Esophagus (tissue), 2 donors: ENCODE measurements around the gene ADAMTSL4. TPM values are rescaled to one million over a fixed set of nuclear protein-coding genes. Genes with fewer than 3 reads are reported as not detected.
"Not testable (repeated sequence)": the region's sequence is repeated elsewhere in the genome, so short reads cannot be mapped to it uniquely, and the experiment has no call there.

ENCODE experiments used
- H3K27ac ChIP-seq, 2 donors: one replicate each; pipeline ENCODE4 v1.5.1; 2013; ENCODE audit warnings: low read depth in 2 of 2, mild to moderate bottlenecking in 2 of 2, inconsistent platforms in 1 of 2, low read length in 1 of 2, moderate library complexity in 1 of 2
- H3K27me3 ChIP-seq, 2 donors: one replicate each; pipeline ENCODE4 v1.6.1; 2013; ENCODE audit warnings: low read length in 2 of 2, control low read depth in 1 of 2, mild to moderate bottlenecking in 1 of 2; ENCODE audit not compliant: insufficient read depth in 2 of 2, control insufficient read depth in 1 of 2
- H3K36me3 ChIP-seq, 2 donors: one replicate each; pipeline ENCODE4 v1.6.1; 2013; ENCODE audit warnings: low read length in 1 of 2; ENCODE audit not compliant: control insufficient read depth in 2 of 2, insufficient read depth in 2 of 2
- H3K4me1 ChIP-seq, 2 donors: one replicate each; pipeline ENCODE4 v1.6.1; 2013; ENCODE audit warnings: low read length in 1 of 2; ENCODE audit not compliant: control insufficient read depth in 2 of 2, insufficient read depth in 2 of 2
- H3K4me3 ChIP-seq, 2 donors: one replicate each; pipeline ENCODE4 v1.5.1; 2013; ENCODE audit warnings: low read length in 2 of 2, mild to moderate bottlenecking in 2 of 2, low read depth in 1 of 2, moderate library complexity in 1 of 2
- H3K9me3 ChIP-seq, 2 donors: one replicate each; pipeline ENCODE4 v1.6.1; 2013; ENCODE audit warnings: mild to moderate bottlenecking in 2 of 2, low read depth in 1 of 2, low read length in 1 of 2, moderate library complexity in 1 of 2; ENCODE audit not compliant: control insufficient read depth in 2 of 2, insufficient read depth in 1 of 2
- WGBS, 2 donors: extraction: QIAGEN DNeasy Blood & Tissue Kit; methylation state at CpG; one replicate each; pipeline ENCODE4 v1.1.7; 2013; 5-methylcytosine and 5-hydroxymethylcytosine counted together
- polyA plus RNA-seq, 2 donors: library from polyadenylated mRNA; stranded (reverse); fragments of 200-250 nt; gene quantifications; one replicate each; pipeline ENCODE4 v1.2.3, GENCODE V29; 2013
- donor health status: healthy with polysubstance abuse.
- donor health status: Bipolar disorder and iron deficiency.

The ADAMTSL4 gene
- polyA plus RNA-seq, 2 donors = 43.2 to 108 TPM

DNA sequence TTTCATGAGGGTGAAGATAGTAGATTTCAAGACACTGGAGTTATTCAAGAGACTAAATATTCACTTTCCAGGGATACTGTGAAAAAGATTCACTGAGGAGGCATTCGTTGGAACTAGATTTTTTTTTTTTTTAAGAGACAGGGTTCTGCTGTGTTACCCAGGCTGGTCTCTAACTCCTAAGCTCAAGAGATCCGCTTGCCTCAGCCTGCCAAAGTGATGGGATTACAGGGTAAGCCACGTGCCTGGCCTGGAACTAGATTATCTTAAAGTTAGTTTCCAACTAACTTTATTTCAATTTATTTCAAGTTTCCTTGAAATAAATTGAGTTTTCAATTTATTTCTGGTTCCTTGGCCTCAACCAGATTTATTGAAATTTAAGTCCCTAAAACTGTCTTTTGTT lies 54.5 kb downstream of the ADAMTSL4 start:
- peaks cover 0 to 4% of the 10 kb centered on the region in 2 donors for H3K4me1 ChIP-seq
- H3K4me3 ChIP-seq = no peak overlapping the region
- H3K27me3 ChIP-seq = no peaks in the 10 kb centered on the region
- H3K27ac ChIP-seq = no peak overlapping the region
- no peaks in the 10 kb centered on the region for H3K36me3 ChIP-seq
- H3K9me3 ChIP-seq = no peaks in the 10 kb centered on the region
- WGBS, 2 donors = 62 to 66% methylated on average over 3 of the region's 3 CpGs

DNA sequence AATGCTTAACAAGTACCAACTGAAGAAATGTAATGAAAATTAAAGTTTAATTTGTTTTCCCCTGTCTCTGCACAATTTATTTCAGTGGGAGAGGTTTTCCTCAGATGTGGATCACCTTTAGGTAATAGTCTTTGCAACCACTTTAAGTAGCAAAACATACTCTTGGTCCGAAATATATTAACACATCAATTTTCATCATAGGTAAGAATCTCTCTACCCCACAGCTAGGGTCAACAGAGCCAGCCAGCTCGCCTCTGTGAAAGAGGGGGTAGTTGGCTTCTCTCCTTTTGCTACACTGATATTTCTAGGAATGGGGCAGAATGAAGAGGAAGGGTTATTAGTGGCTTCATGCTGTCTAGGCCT lies 55.0 kb downstream of the ADAMTSL4 start:
- Histone ChIP-seq H3K27ac (peak overlapping the region; percentile 50 to 79), H3K4me1 (peaks cover 0 to 4% of the 10 kb centered on the region in 2 donors)
- WGBS, 2 donors = 93 to 96% methylated on average over 2 of the region's 2 CpGs

DNA sequence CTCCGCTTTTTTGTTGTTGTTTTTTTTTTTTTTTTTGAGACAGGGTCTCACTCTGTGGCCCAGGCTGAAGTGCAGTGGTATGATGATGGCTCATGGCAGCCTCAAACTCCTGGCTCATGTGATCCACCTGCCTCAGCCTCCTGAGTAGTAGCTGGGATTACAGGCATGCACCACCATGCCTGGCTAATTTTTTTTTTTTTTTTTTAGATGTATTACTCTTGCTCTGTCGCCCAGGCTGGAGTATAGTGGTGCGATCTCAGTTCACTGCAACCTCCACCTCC lies 56.2 kb downstream of the ADAMTSL4 start:
- not testable (repeated sequence) for H3K27me3 ChIP-seq, H3K27ac ChIP-seq, H3K4me1 ChIP-seq, H3K36me3 ChIP-seq, H3K9me3 ChIP-seq, H3K4me3 ChIP-seq
- WGBS, 2 donors = 95 to 96% methylated on average over 3 of the region's 3 CpGs

More for the DNA sequence above, 55.0 kb downstream of the ADAMTSL4 start:
- Histone ChIP-seq H3K36me3 (no peaks in the 10 kb centered on the region), H3K9me3 (no peaks in the 10 kb centered on the region), H3K4me3 (no peak overlapping the region), H3K27me3 (no peaks in the 10 kb centered on the region)

DNA sequence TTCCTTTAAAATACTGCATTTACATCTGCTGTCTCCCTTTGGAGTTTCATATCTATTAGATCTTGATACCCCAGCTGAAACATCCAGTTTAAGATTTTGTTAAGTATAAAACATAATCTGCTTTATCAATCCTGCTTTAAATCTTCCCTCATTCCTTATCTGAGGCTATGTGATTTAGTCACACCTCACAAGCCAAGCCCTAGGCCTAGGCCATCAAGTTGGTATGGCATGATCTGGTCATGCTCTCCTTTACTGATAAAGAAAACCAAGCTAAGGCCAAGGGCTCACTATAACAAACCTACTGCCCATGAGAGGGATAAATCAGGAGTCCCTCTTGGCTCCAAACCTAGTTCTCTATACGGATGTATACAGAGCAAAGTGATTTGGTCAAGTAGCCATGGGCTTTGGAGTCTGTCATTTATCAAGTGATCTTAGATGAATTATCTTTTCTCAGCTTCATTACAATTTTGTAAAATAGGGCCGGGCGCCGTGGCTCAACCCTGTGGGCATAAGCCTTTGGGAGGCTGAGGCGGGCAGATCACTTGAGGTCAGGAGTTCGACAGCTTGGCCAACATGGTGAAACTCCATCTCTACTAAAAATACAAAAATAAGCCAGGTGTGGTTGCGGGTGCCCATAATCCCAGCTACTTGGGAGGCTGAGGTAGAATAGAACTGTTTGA lies 57.4 kb downstream of the ADAMTSL4 start:
- Histone ChIP-seq H3K4me3 (no peak overlapping the region), H3K27ac (no peak overlapping the region), H3K4me1 (peaks cover 0 to 5% of the 10 kb centered on the region in 2 donors), H3K27me3 (no peaks in the 10 kb centered on the region), H3K36me3 (no peaks in the 10 kb centered on the region), H3K9me3 (no peaks in the 10 kb centered on the region)
- WGBS, 2 donors = 97% methylated on average over 7 of the region's 7 CpGs

DNA sequence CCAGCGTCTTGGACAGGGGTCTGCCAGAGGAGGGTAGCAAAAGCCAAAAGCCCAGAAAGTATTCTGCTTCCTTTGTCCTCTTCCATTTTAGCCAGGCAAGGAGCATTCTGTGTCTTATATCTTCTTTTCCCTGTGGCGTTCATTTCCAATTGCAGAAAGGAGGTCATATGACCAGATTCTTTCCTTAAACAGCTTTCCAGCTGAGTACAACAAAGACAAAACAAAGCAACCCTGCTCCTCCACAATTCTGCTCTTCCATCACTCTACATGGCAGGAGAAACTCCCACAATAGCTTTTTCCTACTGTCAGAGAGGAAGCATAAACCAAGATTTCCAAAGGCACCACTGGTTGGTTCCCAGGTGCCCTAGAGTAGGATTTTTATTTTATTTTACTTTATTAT lies 60.5 kb downstream of the ADAMTSL4 start:
- no peaks in the 10 kb centered on the region for H3K36me3 ChIP-seq
- H3K27me3 ChIP-seq = no peaks in the 10 kb centered on the region
- WGBS, 2 donors = 49 to 59% methylated on average over 2 of the region's 2 CpGs
- no peak overlapping the region for H3K4me3 ChIP-seq
- H3K4me1 ChIP-seq = peaks cover 0 to 2% of the 10 kb centered on the region in 2 donors
- no peaks in the 10 kb centered on the region for H3K9me3 ChIP-seq
- peak overlapping the region; percentile 50 to 51 for H3K27ac ChIP-seq

Other genes starting within 250 kb of the ADAMTSL4 start
- 10 to 100 TPM; 24.7 to 37.6 TPM for gene PRPF3, start 227.9 kb upstream of the ADAMTSL4 start, polyA plus RNA-seq
- 1 to 10 TPM; 7.1 to 8.9 TPM for gene RPRD2, start 185.3 kb upstream of the ADAMTSL4 start, polyA plus RNA-seq
- 10 to 100 TPM; 14.1 to 26.7 TPM for gene TARS2, start 62.0 kb upstream of the ADAMTSL4 start, polyA plus RNA-seq
- 1,000 to 10,000 TPM; 1,189 to 4,054 TPM for gene ECM1, start 41.3 kb upstream of the ADAMTSL4 start, polyA plus RNA-seq
- gene FALEC, start 33.7 kb upstream of the ADAMTSL4 start, polyA plus RNA-seq = 1 to 10 TPM; 2.1 to 4.6 TPM
- gene MCL1, start 30.2 kb downstream of the ADAMTSL4 start, polyA plus RNA-seq = 100 to 1,000 TPM in 1 of 2 donors, 10 to 100 TPM in 1; 99.3 to 101 TPM
- 100 to 1,000 TPM; 290 to 298 TPM for gene ENSA, start 80.2 kb downstream of the ADAMTSL4 start, polyA plus RNA-seq
- 10 to 100 TPM; 20.3 to 27.0 TPM for gene GOLPH3L, start 147.7 kb downstream of the ADAMTSL4 start, polyA plus RNA-seq
- gene HORMAD1, start 171.5 kb downstream of the ADAMTSL4 start, polyA plus RNA-seq = 1 to 10 TPM in 1 of 2 donors, not detected in 1; 3.8 TPM
- gene CTSS, start 216.4 kb downstream of the ADAMTSL4 start, polyA plus RNA-seq = 10 to 100 TPM; 17.2 to 20.2 TPM